ENCODE data around the gene BBC3. TPM values are rescaled to one million over a fixed set of nuclear protein-coding genes. Genes with fewer than 3 reads are reported as not detected.
A peak's percentile ranks its signal among the peaks of the same experiment; 100 is the strongest.

BBC3 gene
- total RNA-seq, 1 donor: 8.4 TPM

DNA sequence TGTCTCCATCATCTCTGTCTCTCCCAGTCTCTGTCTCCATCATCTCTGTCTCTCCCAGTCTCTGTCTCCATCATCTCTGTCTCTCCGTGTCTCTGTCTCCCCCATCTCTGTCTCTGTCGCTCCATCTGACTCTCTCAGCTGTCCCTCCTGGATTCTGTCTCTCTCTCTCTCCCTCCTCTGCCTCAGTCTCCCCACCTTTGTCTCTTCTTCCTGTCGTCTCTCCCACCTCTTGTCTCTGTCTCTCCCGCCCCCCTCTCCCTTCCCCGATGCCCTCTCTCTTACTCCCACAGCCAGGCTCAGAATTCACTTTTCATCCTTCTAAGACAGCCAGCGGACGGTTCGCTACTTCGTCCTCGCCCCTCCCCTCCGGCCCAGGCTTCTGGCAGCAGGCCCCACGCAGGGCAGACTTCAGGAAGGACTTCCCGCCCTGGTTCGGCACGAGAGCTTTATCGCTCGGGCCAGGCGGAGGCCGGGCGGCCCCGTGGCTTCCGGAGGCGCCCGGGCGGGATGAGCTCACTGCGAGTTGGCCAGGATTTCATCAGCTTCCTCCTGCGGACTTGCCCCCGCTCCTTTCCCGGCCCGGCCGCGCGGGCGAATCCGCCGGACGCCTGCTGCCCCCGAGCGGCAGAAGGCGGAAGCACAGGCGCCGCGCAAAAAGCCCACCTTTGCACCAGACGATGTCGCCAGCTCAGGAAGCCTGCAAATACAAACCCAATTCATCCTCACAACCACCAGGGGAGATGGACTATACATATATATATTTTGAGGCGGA, 13.0 kb upstream of the BBC3 start:
- Histone ChIP-seq H3K27me3 (ENCODE audit: insufficient read depth, low read length) (peaks cover 30% of the 10 kb centered on the region), H3K4me3 (ENCODE audit: low read length) (no peak overlapping the region), H3K4me1 (ENCODE audit: insufficient read depth, low read length) (peaks cover 49% of the 10 kb centered on the region), H3K9me3 (ENCODE audit: low read depth, low read length) (no peaks in the 10 kb centered on the region)

GRCh38 chr19:47243364-47243775, 12.4 kb upstream of the BBC3 start:
- Histone ChIP-seq H3K9me3 (ENCODE audit: low read depth, low read length) (no peaks in the 10 kb centered on the region), H3K27me3 (ENCODE audit: insufficient read depth, low read length) (peaks cover 35% of the 10 kb centered on the region), H3K4me1 (ENCODE audit: insufficient read depth, low read length) (peaks cover 51% of the 10 kb centered on the region), H3K4me3 (ENCODE audit: low read length) (no peak overlapping the region)

DNA sequence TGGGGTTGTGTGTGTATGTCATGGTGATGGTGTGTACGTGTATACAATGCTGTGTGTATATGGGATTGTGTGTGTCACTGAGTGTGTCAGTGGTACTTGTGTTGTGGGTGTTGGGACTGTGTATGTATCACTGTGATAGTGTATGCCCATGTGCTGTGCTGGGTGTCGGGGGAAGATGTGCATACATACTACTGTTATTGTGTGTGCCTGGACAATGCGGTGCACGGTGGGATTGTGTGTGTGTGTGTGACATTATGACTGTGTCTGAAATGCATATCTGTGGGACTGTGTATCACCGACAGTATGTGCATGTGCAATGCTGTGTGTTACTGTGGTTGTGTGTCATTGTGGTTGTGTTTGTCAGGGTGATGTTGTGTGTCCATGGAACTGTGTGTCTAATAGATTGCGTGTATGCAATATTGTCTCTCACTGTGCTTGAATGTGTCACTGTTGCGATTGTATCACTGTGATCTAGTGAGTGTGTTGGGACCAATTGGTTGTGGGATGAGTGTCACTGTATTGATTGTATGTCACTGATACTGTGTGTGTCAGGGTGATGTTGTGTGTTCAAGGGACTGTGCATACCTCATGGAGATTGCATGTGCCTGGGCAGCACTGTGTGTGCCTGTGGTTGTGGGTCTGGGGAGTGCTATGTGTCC, 11.0 kb upstream of the BBC3 start:
- no peaks in the 10 kb centered on the region for H3K9me3 ChIP-seq (ENCODE audit: low read depth, low read length)
- H3K27me3 ChIP-seq (ENCODE audit: insufficient read depth, low read length): peaks cover 37% of the 10 kb centered on the region
- H3K4me3 ChIP-seq (ENCODE audit: low read length): no peak overlapping the region
- H3K4me1 ChIP-seq (ENCODE audit: insufficient read depth, low read length): peaks cover 51% of the 10 kb centered on the region

- H3K27me3 ChIP-seq (ENCODE audit: insufficient read depth, low read length): peaks cover 37% of the 10 kb centered on the region
- H3K4me1 ChIP-seq (ENCODE audit: insufficient read depth, low read length): peaks cover 51% of the 10 kb centered on the region
- H3K4me3 ChIP-seq (ENCODE audit: low read length): no peak overlapping the region
Measured at GRCh38 chr19:47240996-47241918, 10.3 kb upstream of the BBC3 start.

DNA sequence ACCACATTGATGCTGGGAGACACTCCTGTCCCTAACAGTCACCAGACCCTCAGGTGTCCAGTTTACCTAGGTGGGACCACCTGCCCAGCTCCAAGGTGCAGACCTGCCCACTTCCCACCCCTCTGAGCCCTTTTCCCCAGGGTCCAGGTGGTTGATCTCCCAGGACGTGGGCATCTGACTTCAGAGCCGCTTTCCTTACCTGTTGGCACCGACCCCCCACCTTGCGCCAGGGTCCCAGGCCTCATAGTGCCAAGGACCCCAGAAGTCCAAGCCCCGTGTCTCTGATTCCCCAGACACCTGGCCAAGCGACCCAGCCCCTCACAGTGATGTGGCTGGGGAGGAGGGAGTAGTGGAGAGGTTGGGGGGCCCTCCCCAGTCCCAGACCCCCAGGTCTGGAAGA, 9.6 kb upstream of the BBC3 start:
- peaks cover 37% of the 10 kb centered on the region for H3K27me3 ChIP-seq (ENCODE audit: insufficient read depth, low read length)
- H3K9me3 ChIP-seq (ENCODE audit: low read depth, low read length): no peaks in the 10 kb centered on the region
- no peak overlapping the region for H3K4me3 ChIP-seq (ENCODE audit: low read length)
- peaks cover 51% of the 10 kb centered on the region for H3K4me1 ChIP-seq (ENCODE audit: insufficient read depth, low read length)

More at GRCh38 chr19:47240996-47241918, 10.3 kb upstream of the BBC3 start:
- no peaks in the 10 kb centered on the region for H3K9me3 ChIP-seq (ENCODE audit: low read depth, low read length)

GRCh38 chr19:47239610-47240296, 8.8 kb upstream of the BBC3 start:
- H3K4me3 ChIP-seq (ENCODE audit: low read length): no peak overlapping the region
- H3K27me3 ChIP-seq (ENCODE audit: insufficient read depth, low read length): peaks cover 37% of the 10 kb centered on the region
- peaks cover 49% of the 10 kb centered on the region for H3K4me1 ChIP-seq (ENCODE audit: insufficient read depth, low read length)
- H3K9me3 ChIP-seq (ENCODE audit: low read depth, low read length): no peaks in the 10 kb centered on the region

- no peak overlapping the region for H3K4me3 ChIP-seq (ENCODE audit: low read length)
- peaks cover 37% of the 10 kb centered on the region for H3K27me3 ChIP-seq (ENCODE audit: insufficient read depth, low read length)
- no peaks in the 10 kb centered on the region for H3K9me3 ChIP-seq (ENCODE audit: low read depth, low read length)
- H3K4me1 ChIP-seq (ENCODE audit: insufficient read depth, low read length): peaks cover 43% of the 10 kb centered on the region
Measured at GRCh38 chr19:47239152-47239551, 8.2 kb upstream of the BBC3 start.

GRCh38 chr19:47236072-47236675, 5.2 kb upstream of the BBC3 start:
- Histone ChIP-seq H3K9me3 (ENCODE audit: low read depth, low read length) (no peaks in the 10 kb centered on the region), H3K4me3 (ENCODE audit: low read length) (no peak overlapping the region), H3K4me1 (ENCODE audit: insufficient read depth, low read length) (peaks cover 38% of the 10 kb centered on the region), H3K27me3 (ENCODE audit: insufficient read depth, low read length) (peaks cover 23% of the 10 kb centered on the region)

DNA sequence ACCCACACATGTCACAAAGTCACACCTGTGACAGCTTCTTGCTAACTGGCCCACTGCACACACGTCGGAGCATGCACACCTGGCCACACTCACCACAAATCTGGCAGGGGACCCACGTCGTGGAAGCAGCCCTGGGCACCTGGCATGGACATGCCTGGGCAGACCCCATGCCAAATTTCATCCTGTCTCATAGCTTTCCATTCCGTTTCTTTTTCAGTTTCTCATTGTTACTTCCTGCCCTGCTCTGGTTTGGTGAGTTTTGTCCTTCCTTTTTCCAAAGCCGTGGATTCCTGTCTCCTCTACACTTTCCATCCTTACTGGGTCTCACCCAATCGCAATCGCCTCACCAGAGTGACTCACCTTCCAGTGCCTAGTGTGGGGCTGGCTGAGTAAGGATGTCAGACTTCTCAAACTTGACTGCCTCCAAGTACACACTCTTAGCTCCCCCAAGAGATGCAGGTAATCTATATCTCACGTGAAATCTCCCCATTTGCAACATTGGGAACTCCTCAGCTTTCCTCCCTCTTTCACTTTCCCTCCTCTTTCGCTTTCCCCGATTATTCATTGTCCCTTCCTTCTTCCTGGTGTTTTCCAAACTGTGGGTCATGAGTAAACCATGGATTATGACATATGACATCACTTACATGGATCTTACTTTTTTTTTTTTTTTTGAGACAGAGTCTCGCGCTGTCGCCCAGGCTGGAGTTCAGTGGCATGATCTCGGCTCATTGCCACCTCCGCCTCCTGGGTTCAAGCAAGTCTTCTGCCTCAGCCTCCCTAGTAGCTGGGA, 1.6 kb upstream of the BBC3 start:
- peaks cover 39% of the 10 kb centered on the region for H3K4me1 ChIP-seq (ENCODE audit: insufficient read depth, low read length)
- no peaks in the 10 kb centered on the region for H3K9me3 ChIP-seq (ENCODE audit: low read depth, low read length)
- peaks cover 2% of the 10 kb centered on the region for H3K27me3 ChIP-seq (ENCODE audit: insufficient read depth, low read length)
- no peak overlapping the region for H3K4me3 ChIP-seq (ENCODE audit: low read length)

GRCh38 chr19:47231215-47232054, 436 bp upstream of the BBC3 start:
- Histone ChIP-seq H3K27me3 (ENCODE audit: insufficient read depth, low read length) (no peaks in the 10 kb centered on the region), H3K9me3 (ENCODE audit: low read depth, low read length) (no peaks in the 10 kb centered on the region), H3K4me1 (ENCODE audit: insufficient read depth, low read length) (peaks cover 51% of the 10 kb centered on the region), H3K4me3 (ENCODE audit: low read length) (peak overlapping the region; percentile 31)

GRCh38 chr19:47230054-47230920, 712 bp downstream of the BBC3 start:
- no peaks in the 10 kb centered on the region for H3K9me3 ChIP-seq (ENCODE audit: low read depth, low read length)
- no peaks in the 10 kb centered on the region for H3K27me3 ChIP-seq (ENCODE audit: insufficient read depth, low read length)
- peak overlapping the region; percentile 63 for H3K4me3 ChIP-seq (ENCODE audit: low read length)
- peaks cover 58% of the 10 kb centered on the region for H3K4me1 ChIP-seq (ENCODE audit: insufficient read depth, low read length)

- H3K4me3 ChIP-seq (ENCODE audit: low read length): peak overlapping the region; percentile 63
- peaks cover 58% of the 10 kb centered on the region for H3K4me1 ChIP-seq (ENCODE audit: insufficient read depth, low read length)
- H3K9me3 ChIP-seq (ENCODE audit: low read depth, low read length): no peaks in the 10 kb centered on the region
- no peaks in the 10 kb centered on the region for H3K27me3 ChIP-seq (ENCODE audit: insufficient read depth, low read length)
Measured at GRCh38 chr19:47229676-47230053, 1.3 kb downstream of the BBC3 start.
